ENCODE data around the gene AFF4. TPM values are rescaled to one million over a fixed set of nuclear protein-coding genes. Genes with fewer than 3 reads are reported as not detected.

The AFF4 gene
- total and polyA plus RNA-seq, 9 of the 15 experiments (the other 6 are each of a cell fraction or from before 2014, with no cell fraction given): 1.7 to 25.8 (median 17.9) TPM

DNA sequence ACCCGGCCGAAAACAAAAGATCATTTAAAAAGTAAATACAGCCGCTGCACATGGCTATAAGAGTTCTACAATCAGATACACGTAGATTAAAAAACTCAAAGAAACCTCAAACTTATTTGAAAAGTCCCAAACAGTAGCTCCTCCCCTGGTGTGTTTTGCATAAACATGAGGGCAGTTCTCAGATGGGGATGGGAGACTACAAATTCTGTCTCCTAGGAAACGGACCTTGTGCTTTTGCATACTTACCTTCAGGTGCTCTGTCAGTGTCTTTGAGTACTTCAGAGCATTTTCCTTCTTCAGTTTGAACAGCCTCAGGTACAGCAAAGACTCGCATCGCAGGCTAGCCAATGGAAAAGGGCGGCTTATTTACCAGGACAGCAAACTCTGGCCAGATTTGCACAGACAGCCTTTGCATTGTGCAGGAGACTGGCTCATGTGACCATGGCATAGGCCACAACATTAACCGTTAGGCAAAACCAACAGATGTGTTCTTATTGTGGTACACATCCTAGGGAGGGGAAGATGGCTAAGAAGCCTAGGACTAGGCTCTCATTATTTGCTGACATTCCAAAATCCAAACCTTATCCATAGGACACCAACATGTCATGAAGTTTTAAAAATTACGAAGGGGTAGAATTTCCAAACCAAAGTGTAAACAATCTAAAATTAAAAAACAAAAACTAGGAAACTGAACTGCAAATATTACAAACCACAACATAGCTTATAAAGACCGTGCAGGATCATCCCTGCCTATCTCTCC is 77.2 kb downstream of the AFF4 start:
- ATAC-seq (no peak), FAIRE-seq (no peak), DNase-seq (ENCODE audit: extremely low read depth in 1 of 4, low spot score in 3 of 4) (no peak)
- WGBS (ENCODE audit: insufficient coverage, low coverage, missing lambda C conversion rate): 80% methylated on average over 11 of the region's 11 CpGs
- Histone ChIP-seq H3K4me3 (no peak overlapping the region), H3K9me3 (replicated peaks; ENCODE audit: control insufficient read depth, insufficient read depth, low read depth, low read length) (no peaks in the 10 kb centered on the region), H3K9me1 (ENCODE audit: control insufficient read depth, insufficient read depth, low read length) (no peaks in the 10 kb centered on the region), H3K4me2 (ENCODE audit: insufficient read depth, low read length) (no peak overlapping the region), H3K36me3 (ENCODE audit: control insufficient read depth, insufficient read depth, low read length) (peaks cover 70% of the 10 kb centered on the region), H3K27ac (ENCODE audit: extremely low read depth, low read depth, low read length) (no peak overlapping the region), H3K79me2 (ENCODE audit: control insufficient read depth, insufficient read depth, low read length) (no peaks in the 10 kb centered on the region), H3K4me1 (replicated peaks in 1 of 2; ENCODE audit: control insufficient read depth in 2 of 2, insufficient read depth in 2 of 2, low read length in 2 of 2) (no peaks in the 10 kb centered on the region), H3K9ac (ENCODE audit: insufficient read depth in 1 of 2, low read depth in 2 of 2, low read length in 2 of 2) (no peak overlapping the region), H4K20me1 (replicated peaks; ENCODE audit: control insufficient read depth, insufficient read depth, low read length) (no peaks in the 10 kb centered on the region), H3K27me3 (ENCODE audit: control insufficient read depth in 2 of 2, insufficient read depth in 2 of 2, low read length in 2 of 2) (no peaks in the 10 kb centered on the region), H2AFZ (ENCODE audit: low read depth, low read length) (no peak overlapping the region)
- in situ Hi-C loops (cut with MboI): no loop called here
- POLR2A ChIA-PET: no interaction called here
- CTCF ChIA-PET (ENCODE audit: low intra/inter-chr PET ratio): no interaction called here
- BruUV-seq (replicated peaks): no TSS peak
- intact Hi-C loops (cut with micrococcal nuclease): loop anchor here (10.0 kb wide), 1 partner anchor 211 kb away; the partner anchor contains the start of gene IL4
- TF ChIP-seq SRSF9 (IDR thresholded peaks at IDR 0.05; ENCODE audit: borderline replicate concordance, low read depth, low read length) (no peak), C11orf30 (IDR thresholded peaks at IDR 0.05; ENCODE audit: low read depth) (peak; percentile 53), MAFF (IDR thresholded peaks at IDR 0.05; ENCODE audit: low read length) (peak; percentile 32; the same call in 1 of the 2 replicates), RFX1 (IDR thresholded peaks at IDR 0.05) (peak; percentile 17; the same call in 1 of the 2 replicates), ZNF316 (IDR thresholded peaks at IDR 0.05) (peak; percentile 66), PCBP1 (IDR thresholded peaks at IDR 0.05; ENCODE audit: low read depth, low read length, poor library complexity, severe bottlenecking) (no peak), MAFG (tag; conservative IDR thresholded peaks at IDR 0.05) (0 out of 2 replicates have a peak, but pooled peaks have one; percentile 27)

Measured in K562 (cell line).